T-helper 1 cell treated with Interleukin-12 subunit alpha and Interleukin-12 subunit beta and Interleukin-4 antibody, amounts not matched to agents 30 ng/mL and 1 ng/mL, for 36 hours (primary cell): Measurements from ENCODE around the gene TRMU. TPM values are rescaled to one million over a fixed set of nuclear protein-coding genes. Genes with fewer than 3 reads are reported as not detected.

Source experiments
- intact Hi-C: fragments of 100-400 bp; cut with micrococcal nuclease; formaldehyde crosslinking; loops from one replicate; pipeline ENCODE4 v1.15.1; 2024
- total RNA-seq: library from RNA; stranded (reverse); gene quantifications from 2 replicates; pipeline ENCODE4 v1.2.3, GENCODE V29; 2022

TRMU gene, protein sequence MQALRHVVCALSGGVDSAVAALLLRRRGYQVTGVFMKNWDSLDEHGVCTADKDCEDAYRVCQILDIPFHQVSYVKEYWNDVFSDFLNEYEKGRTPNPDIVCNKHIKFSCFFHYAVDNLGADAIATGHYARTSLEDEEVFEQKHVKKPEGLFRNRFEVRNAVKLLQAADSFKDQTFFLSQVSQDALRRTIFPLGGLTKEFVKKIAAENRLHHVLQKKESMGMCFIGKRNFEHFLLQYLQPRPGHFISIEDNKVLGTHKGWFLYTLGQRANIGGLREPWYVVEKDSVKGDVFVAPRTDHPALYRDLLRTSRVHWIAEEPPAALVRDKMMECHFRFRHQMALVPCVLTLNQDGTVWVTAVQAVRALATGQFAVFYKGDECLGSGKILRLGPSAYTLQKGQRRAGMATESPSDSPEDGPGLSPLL
- 66.7 and 72.4 TPM in 2 replicates for total RNA-seq

DNA sequence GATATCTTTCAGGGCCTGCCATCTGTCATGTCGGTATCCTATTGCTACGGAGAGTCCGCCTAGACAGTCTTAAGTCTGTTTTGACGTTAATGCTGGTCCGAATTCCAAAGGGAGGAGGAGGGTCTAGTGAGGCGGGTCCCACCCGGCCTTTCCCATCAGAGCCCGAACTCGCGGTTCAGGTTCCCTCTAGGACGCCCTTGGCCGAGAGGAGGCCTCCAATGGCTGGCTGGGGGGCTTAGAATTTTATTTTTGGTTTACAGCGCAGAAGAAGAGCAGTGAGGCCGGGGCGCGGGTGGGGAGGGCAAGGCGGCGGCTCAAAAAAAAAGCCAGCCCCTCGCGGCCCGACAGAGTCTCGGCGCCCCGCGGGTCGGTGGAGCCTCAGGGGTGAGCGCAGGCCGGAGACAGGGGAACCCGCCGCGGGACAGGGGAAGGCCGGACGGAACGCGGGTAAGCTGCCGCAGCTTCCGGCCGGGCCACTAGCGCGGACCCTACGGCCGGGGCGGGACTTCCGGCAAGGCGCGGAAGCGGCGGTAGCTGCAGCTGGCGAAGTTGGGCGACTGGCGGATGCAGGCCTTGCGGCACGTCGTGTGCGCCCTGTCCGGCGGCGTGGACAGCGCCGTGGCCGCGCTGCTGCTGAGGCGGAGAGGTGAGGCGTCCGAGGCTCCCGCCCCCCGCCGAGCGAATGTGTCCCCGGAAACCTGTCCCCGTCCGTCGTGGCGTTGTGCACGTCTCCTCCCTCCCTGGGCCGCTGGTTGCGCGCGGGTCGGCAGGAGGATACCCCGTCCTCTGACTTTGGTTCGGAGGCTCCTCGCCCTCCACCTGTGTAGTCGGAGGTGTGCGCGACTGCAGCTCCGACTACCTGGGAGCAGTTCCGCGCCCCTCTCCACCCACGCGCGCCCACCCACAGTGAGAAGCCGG lies at the start of gene TRMU:
TRMU (plus strand) TSS at position 514 of the 918 bp plus-strand sequence; CDS start at position 565, 51 bp downstream.
- intact Hi-C loops = loop anchor here (1.0 kb wide), 1 partner anchor 39 kb away; the partner anchor contains the start of gene GTSE1

DNA sequence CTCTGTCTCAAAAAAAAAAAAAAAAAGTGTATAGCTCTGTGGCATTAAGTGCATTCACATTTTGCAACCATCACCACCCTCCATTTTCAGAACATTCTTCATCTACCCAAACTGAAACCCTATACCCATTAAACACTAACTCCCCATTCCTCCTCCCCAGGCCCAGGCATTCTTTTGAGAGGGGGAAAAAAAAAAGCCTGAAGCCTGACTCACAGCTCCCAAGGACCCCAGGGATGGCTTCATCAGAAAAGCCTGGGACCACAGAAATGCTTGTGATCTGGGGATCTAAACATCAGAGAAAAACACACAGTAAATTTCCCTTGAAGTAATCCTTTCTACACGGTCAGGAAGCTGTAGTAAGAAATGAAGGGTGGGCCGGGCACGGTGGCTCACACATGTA lies 49.5 kb upstream of the TRMU start:
- intact Hi-C loops = no loop called here

DNA sequence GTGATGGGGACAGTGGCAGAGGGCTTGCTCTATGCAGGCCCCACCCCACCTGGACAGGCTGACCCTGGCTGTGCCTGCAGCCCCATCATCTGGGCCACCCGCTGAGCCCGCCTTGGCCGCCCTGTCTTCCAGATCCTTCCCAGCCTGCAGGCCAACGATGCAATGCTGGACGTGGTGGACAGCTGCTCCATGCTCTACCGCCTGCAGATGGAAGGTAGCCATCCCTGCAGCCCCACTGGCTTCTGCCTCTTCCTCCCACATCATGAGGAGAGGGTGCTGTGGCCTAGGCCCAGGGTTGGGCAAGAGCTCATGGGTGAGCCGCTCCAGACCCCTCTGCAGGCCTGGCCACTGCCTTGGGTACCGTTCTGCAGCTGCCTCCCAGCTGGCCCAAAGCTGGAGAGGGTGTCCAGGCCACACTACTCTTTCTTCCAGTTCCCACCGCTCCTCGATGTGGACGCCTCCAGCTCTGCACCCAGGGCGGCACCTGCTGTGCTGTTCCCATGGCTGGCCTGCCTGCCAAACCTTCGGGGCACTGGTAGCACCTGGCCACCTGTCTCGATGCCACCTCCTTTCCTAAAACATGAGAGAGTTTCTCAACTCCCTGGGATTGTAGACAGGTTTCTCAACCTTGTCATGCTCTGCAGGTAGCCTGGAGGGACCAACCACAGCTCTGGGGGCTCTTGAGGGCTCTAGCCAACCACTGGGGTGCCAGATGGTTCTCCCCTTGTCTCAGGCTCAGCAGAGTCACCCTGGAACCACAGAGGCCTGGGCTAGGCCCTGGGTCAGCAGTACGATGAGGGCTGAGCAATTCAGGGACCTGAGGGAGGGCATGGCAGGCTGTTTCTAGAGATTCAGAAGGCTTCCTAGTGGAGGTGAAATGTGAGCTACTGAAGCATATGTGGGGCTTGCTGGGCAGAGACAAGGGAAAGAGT lies 48.3 kb upstream of the TRMU start:
- intact Hi-C loops = no loop called here

DNA sequence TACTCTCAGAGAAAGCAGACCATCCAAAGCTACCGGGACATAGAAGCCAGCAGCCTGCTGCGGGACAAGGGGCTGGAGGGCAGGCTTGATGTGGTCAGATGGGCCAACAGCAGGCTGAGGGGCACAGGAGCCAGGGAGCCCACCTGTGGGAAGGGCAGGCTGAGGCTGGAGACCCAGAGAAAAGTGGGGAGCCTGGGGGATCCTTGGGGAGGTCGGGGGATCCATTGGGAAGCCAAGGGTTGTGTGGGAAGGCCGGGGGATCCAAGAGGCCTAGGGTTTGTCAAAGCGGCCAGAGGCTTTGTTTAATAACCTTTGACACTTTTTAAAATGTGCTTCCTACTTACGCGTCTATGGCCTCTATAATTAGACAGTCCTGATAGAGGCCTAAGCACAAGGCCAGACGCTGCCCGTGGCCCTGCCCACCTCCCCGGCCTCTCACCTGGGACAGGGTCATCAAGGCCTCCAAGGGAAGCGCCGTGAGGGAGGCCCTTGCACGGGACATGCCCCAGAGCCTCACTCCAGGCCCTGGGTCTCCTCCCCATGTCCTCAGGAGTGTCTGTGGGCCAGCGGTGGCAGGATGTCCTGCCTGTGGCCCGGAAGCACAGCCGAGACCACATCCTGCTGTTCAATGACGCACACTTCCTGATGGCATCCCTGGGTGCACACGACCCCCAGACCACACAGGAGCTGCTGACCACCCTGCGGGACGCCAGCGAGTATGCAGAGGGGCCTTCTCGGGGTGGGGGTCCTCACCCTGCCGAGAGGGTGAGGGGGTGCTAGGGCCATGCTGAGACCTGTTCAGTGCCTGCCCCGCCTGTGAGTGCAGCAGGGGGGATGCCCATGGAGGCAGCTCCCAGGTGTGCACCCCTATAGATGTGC lies 47.4 kb upstream of the TRMU start:
- intact Hi-C loops = no loop called here

DNA sequence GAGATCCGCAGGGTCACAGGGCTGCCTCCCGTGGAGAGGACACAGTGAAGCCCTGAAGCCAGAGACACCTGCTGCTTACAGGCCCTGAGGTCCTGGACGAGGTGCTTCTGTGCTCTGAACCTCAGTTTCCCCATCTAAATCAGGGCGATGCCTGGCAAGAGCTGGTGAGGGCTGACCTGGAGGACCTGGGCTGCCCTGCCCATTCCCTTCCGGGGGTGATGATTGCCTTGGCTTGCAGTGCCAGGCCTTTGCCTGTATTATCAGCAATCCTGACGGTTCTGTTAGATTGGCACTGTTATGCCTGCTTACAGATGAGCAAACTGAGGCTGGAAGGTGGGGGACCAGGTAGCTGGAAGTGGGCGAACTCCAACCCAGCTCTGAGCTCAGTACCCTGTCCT lies 46.7 kb upstream of the TRMU start:
- intact Hi-C loops = no loop called here

DNA sequence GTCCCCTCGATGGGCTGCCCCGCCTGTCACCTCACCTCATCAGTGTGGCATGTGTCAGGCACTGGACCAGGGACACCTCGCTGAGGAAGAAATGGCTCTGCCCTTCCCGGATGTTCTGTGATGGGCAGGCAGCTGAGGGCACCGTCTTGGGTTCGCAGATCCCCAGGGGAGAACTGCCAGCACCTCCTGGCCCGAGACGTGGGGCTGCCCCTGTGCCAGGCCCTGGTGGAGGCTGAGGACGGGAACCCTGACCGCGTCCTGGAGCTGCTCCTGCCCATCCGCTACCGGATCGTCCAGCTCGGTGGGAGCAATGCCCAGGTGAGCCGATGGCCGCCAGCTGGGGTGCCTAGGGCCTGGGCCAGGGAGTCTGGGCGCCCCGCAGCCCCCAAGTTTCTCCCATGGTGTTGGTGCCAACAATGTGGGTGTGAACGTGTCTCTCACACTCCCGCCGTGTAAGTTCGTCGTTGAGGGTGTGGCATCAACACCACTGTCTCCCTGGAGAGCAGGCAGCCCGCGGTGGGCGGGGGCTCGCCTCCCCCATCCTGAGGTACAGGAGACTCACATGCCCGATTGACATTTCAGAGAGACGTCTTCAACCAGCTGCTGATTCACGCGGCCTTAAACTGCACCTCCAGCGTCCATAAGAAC lies 46.1 kb upstream of the TRMU start:
- intact Hi-C loops = no loop called here

DNA sequence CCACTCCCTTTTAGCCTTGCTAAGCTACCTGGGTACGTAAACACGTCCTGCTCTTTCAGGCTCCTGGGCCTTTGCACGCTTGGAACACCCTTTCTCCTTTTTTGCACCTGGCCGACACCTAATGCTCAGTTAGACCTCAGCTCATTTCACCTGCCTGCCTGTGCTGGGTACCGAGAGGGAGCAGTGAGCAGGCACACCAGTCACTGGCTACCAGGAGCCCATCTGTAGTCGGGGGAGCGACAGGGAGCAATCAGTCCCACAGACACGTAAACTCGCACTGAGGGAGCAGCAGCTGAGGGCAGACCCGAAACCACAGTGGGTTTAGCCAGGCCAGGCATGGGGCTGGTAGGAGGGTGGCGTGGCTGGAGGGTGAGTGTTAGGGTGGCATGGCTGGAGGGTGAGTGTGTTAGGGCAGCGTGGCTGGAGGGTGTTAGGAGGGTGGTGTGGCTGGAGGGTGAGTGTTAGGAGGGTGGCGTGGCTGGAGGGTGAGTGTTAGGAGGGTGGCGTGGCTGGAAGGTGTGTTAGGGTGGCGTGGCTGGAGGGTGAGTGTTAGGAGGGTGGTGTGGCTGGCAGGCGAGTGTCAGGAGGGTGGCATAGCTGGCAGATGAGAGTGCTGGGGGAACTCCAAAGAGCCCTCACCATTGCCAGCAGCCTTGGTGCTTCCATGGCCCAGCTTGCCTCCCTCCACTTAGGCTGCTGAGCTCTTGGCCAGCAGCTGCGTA lies 45.2 kb upstream of the TRMU start:
- intact Hi-C loops = no loop called here

DNA sequence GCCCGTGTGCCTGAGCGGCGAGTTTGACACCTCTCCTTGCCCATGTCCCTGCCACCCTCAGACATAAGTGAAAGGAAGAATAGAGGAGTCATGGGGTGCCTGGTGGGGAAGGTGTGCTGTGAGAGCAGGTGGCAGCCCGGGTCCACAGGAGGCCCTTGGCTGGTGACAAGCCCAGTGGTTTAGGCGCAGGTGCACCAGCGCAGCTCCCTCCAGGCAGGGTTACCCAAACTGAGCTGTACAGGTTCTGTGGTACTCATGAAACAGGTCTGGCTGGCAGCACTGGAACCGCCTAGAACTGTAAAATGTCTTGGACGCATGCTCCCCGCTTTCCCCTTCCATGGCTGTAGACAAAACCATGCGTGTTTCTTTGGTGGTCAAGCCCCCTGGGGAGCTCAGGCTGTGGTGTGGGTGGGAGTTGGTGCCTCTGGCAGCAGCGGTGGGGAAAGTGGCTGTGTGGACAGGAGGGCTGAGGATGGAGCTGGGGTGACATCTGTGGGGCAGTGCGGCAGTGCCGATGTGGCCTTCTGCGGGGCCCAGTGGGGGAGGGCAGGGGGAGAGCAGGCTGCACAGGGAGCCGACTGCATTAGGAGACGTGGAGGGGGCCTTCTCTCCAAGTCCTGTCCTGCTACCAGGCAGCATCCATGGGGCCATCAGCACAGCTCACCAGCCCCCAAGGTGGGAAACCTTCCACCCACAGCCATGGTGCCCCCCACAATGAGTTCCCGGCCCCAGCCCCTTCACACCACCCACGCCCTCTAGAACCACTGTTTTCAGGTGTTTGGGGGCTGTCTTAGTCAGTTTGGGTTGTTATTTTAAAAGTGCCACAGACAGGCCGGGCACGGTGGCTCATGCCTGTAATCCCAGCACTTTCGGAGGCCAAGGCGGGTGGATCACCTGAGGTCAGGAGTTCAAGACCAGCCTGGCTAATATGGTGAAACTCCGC lies 44.4 kb upstream of the TRMU start:
- intact Hi-C loops = no loop called here

DNA sequence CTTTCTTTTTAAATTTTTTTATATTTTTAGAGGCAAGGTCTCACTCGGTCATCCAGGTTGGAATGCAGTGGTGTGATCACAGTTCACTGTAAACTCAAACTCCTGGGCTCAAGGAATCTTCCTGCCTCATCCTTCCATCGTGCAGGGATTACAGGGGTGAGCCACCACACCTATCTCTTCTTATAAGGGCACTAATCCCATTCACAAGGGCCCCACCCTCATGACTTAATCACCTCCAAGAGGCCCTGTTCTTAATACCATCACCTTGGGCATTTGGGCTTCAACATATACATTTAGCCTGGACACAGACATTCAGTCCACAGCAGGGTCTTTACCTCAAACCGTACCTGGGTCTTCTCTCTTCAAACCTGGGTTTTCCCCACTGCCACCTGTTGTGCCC lies 43.3 kb upstream of the TRMU start:
- intact Hi-C loops = no loop called here

DNA sequence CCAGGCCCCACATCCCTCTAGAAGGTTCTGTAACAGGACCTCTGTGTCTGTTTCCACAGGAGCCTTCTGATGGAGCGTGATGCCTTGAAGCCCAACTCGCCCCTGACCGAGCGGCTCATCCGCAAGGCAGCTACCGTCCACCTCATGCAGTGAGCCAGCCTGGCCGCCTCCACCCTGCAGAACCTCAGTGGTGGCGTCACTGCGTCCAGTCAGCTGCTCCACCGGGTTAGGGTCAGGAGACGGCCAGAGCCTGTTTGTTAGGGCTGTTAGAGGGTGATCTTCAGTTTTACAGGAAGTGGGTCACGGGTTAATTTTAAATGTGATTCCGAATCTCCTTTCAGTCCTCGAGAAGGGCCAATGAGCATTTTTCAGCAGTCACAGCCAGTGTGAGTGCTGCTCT lies 42.8 kb upstream of the TRMU start:
- intact Hi-C loops = no loop called here

DNA sequence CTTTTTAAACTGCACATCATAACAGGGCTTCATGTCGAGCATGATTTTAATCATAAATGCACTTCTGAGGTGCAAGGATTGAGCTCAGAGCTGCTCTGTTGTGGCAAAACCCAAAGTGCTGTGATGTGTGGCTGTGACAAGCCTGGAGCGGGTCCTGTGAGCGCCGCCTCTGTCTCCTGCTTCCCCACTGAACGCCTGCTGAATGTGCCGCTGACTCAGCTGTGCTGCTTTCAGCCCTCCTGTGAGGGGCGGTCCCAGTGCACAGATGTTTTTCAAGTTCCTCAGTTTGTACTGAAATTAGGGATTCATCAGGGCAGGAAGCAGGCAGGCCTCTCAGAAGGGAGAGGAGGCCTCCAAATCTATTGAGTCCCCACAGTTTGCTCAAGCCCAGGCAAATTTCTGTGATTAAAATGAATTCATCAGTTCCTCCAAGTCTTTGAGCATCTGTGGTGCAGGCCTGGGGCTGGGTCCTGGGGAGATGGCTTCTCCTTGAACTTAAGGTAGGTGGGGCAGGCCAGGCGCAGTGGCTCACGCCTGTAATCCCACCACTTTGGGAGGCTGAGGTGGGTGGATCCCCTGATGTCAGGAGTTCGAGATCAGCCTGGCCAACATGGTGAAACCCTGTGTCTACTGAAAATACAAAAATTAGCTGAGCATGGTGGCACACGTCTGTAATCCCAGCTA lies 41.8 kb upstream of the TRMU start:
- intact Hi-C loops = no loop called here

DNA sequence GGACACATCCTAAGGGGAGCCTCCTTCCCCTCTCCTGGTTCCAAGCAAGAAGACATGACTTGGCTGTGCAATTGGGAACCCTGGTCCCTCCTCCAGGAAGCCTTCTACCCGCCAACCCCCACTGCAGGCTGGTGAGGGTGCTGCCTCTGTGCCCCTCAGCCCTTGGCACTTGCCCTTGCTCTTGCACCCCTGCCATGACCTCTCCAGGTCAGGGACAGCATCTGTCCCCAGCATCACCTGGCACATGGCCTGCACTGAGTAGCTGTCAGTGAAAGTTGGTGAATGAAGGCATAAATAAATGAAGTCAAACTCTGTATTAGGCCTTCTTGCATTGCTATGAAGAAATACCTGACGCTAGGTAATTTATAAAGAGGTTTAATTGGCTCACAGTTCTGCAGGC lies 40.7 kb upstream of the TRMU start:
- intact Hi-C loops = no loop called here

DNA sequence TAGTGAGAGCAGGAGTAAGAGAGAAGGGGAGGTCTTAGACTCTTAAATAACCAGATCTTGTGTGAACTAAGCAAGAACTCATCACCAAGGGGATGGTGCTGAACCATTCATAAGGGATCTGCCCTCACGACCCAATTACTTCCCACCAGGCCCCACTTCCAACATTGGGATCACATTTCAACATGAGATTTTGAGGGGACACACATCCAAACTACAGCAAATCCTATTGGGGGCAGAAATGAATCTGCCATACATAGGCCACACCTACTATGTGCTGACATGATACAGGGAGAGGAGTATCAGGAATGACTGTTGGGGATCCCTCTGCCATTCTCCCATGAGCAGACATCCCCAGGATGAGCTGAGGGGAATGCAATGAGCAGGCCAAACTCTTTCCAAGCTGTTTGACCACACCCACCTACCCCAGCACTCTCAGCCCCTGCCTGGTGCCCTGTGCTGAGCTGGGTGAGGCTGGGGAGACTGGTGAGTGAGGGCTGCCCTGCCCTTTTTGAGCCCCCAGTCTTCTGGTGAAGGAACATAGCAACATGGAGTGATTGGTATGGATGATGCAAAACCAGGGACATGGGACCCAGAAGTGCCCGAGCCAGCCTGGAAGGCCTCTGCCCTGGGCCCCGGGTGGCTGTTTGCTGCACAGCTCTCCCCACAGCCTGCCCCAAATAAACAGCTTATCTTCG lies 40.1 kb upstream of the TRMU start:
- intact Hi-C loops = no loop called here

DNA sequence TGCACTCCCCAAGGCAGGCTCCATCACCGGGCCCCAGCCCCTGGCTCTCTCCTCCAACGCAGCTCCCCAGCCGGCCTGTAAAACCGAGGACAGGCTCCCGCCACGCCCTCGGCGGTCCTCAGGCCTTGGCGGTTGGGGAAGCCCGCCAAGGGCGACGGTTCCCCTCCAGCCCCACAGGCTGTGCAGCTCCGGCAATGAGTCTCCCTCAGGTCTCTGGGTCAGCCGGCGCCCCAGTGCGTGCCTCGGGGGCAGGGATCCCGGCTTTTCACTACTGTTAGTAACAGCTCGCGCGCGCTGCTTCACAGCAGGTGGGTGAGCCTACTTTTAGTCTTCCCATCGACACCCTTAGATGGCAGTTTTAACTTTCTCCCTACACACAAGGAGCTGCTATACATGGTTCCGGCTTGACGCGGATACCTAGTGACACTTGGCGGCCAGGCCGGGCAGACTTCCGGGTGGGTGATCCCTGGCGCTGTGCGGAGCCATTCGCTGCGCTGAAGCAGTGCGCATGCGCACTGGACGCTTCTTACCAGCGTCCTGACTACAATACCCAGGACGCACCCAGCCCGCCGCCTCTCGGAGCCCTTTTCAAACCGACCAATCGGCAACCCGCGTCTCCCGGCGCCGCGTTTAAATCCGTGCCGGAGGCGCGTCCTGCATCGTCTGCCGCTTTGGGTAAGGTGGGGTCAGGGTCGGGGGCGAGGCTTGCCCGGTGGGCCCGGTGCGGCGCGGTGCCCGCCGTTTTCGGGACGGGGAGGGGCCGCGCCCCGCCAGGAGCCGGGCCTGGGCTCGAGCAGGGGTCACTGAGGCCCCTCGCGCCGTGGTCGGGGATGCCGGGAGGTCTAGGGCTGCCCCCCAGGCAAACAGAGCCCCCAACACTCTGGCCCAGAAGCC lies 39.0 kb upstream of the TRMU start, which contains the start of gene GTSE1:
GTSE1 (plus strand) TSS at position 614 of the 894 bp plus-strand sequence. CDS start 531 bp downstream, outside the sequence.
- intact Hi-C loops = loop anchor here (1.0 to 2.0 kb wide), 10 partner anchors 18 to 466 kb away; partner anchors contain the start of genes CDPF1, TBC1D22A and TRMU

DNA sequence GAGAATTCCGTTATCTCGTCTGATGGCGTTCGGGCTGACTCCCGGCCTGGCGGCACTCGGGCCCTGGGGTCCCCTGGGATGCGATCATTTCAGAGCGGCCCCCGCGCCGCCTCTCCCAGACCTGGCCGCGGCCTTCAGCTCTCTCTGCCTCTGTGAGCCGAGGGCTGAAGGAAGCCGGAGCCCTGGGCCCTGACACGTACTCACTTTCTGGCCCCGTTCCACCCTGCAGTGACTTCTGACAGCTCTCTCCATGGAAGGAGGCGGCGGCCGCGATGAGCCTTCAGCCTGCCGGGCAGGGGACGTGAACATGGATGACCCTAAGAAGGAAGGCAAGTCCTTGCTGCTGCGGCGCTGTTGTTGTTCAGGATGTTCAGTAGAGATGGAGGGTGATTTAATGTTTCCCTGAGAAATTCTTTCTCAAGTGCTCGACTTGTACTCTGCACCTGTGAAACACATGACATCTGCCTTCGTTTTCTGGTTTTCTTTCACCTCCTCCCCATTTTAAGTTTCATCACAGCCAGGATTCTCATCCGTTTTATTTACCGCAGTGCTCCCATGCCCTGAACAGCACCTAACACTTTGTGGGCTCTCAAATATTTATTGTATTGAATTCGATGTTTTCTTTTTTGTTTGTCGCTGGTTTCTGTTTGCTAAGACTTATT lies 38.2 kb upstream of the TRMU start:
- intact Hi-C loops = loop anchor here (1.0 to 2.0 kb wide), 3 partner anchors 18 to 377 kb away; no protein-coding TSS in a partner anchor
